Large intestine (tissue), 3 donors: ENCODE results near the gene HMGN3. TPM values are rescaled to one million over a fixed set of nuclear protein-coding genes. Genes with fewer than 3 reads are reported as not detected.
"Not testable (repeated sequence)": the region's sequence is repeated elsewhere in the genome, so short reads cannot be mapped to it uniquely, and the experiment has no call there.

Source experiments
- DNase-seq, 2 donors: peaks; one replicate each; pipeline versions ENCODE4 v3.0.0 to v3.0.0-alpha.2; 2013
- H3K27ac ChIP-seq: one replicate; pipeline ENCODE4 v1.5.1; 2013; ENCODE audit warnings: low read length
- H3K27me3 ChIP-seq: 2 replicates; pipeline ENCODE4 v1.6.1; 2013; ENCODE audit warnings: low read length; ENCODE audit not compliant: control insufficient read depth, insufficient read depth
- H3K36me3 ChIP-seq: 2 replicates; pipeline ENCODE4 v1.6.1; 2013; ENCODE audit warnings: low read length; ENCODE audit not compliant: control insufficient read depth, insufficient read depth
- H3K4me1 ChIP-seq: one replicate; pipeline ENCODE4 v1.6.1; 2013; ENCODE audit warnings: low read length; ENCODE audit not compliant: control insufficient read depth, insufficient read depth
- H3K4me3 ChIP-seq: one replicate; pipeline ENCODE4 v1.5.1; 2013; ENCODE audit warnings: low read length
- H3K9me3 ChIP-seq: one replicate; pipeline ENCODE4 v1.6.1; 2013; ENCODE audit warnings: mild to moderate bottlenecking, low read depth, low read length, moderate library complexity; ENCODE audit not compliant: control insufficient read depth
- WGBS: methylation state at CpG from one replicate; pipeline ENCODE4 v1.1.5; 2013; ENCODE audit warnings: low lambda C conversion rate; ENCODE audit not compliant: insufficient coverage; 5-methylcytosine and 5-hydroxymethylcytosine counted together
- polyA plus RNA-seq: library from polyadenylated mRNA; unstranded; fragments of 120-200 nt; gene quantifications from one replicate; pipeline ENCODE4 v1.2.1, GENCODE V29; 2013

Gene HMGN3
- polyA plus RNA-seq, 1 donor: 181 TPM

GRCh38 chr6:79257381-79258205 lies 23.1 kb upstream of the HMGN3 start:
- DNase-seq: no peak
- Histone ChIP-seq H3K27ac (no peak overlapping the region), H3K4me3 (no peak overlapping the region), H3K9me3 (no peaks in the 10 kb centered on the region), H3K36me3 (no peaks in the 10 kb centered on the region), H3K4me1 (no peaks in the 10 kb centered on the region), H3K27me3 (no peaks in the 10 kb centered on the region)
- WGBS: 75% methylated on average over 1 of the region's 5 CpGs

GRCh38 chr6:79256770-79257169 lies 22.3 kb upstream of the HMGN3 start:
- H3K9me3 ChIP-seq, H3K4me3 ChIP-seq, H3K27ac ChIP-seq, H3K4me1 ChIP-seq, DNase-seq, H3K36me3 ChIP-seq, H3K27me3 ChIP-seq: not testable (repeated sequence)
- no CpG with 5 or more reads among the region's 10 CpGs for WGBS

GRCh38 chr6:79255086-79255485 lies 20.6 kb upstream of the HMGN3 start:
- not testable (repeated sequence) for H3K4me3 ChIP-seq, H3K27ac ChIP-seq, DNase-seq, H3K36me3 ChIP-seq, H3K4me1 ChIP-seq, H3K27me3 ChIP-seq, H3K9me3 ChIP-seq
- WGBS: no CpG with 5 or more reads among the region's 3 CpGs

DNA sequence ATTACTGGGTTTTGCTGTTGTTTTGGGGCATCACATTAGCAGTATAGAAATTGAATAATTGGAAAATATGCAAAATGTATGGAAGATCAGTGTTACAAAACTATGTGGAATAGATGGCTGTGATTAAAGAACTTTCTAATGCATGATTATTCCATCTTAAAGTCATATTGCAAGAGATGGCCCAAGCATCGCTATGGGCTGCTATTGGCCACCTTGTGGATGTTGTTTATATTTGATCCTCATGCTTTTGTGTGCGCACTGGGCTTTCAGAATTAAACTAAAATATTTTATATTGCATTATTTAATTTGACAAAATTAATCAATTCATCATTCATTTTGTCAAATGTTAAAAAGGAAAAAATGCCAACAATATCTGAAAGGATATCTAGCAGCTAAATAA lies 16.1 kb upstream of the HMGN3 start:
- 100% methylated on average over 1 of the region's 2 CpGs for WGBS

DNA sequence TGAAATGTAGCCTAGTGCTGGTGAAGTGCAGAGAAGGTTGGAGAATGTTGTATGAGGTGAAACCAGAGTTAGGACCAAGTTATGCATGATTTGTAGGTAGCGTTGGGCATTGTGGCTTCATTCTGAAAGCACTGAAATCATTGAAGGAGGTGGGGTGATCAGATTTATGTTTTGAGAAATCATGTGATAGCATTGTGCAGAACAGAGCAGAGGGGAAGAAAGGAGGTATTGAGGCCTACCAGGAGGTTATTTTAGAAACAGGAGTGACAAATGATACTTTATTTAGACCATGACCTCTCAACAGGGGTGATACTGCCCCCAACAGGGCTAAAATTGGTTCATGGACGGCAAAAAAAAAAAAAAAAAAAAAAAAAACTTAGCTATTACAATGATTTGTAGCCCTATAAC lies 15.6 kb upstream of the HMGN3 start:
- WGBS: 90% methylated on average over 2 of the region's 2 CpGs
- no peak for DNase-seq
- no peak overlapping the region for H3K27ac ChIP-seq
- H3K4me1 ChIP-seq: no peaks in the 10 kb centered on the region
- H3K36me3 ChIP-seq: no peaks in the 10 kb centered on the region
- no peak overlapping the region for H3K4me3 ChIP-seq
- H3K9me3 ChIP-seq: no peaks in the 10 kb centered on the region
- no peaks in the 10 kb centered on the region for H3K27me3 ChIP-seq

More for the DNA sequence above, 16.1 kb upstream of the HMGN3 start:
- no peaks in the 10 kb centered on the region for H3K4me1 ChIP-seq
- H3K4me3 ChIP-seq: no peak overlapping the region
- DNase-seq: no peak
- no peaks in the 10 kb centered on the region for H3K36me3 ChIP-seq
- H3K27ac ChIP-seq: no peak overlapping the region
- H3K27me3 ChIP-seq: no peaks in the 10 kb centered on the region
- no peaks in the 10 kb centered on the region for H3K9me3 ChIP-seq

GRCh38 chr6:79249136-79249535 lies 14.7 kb upstream of the HMGN3 start:
- H3K9me3 ChIP-seq: no peaks in the 10 kb centered on the region
- no peaks in the 10 kb centered on the region for H3K27me3 ChIP-seq
- 100% methylated on average over 1 of the region's 2 CpGs for WGBS
- no peaks in the 10 kb centered on the region for H3K36me3 ChIP-seq
- H3K27ac ChIP-seq: no peak overlapping the region
- no peak for DNase-seq
- no peak overlapping the region for H3K4me3 ChIP-seq
- H3K4me1 ChIP-seq: no peaks in the 10 kb centered on the region

DNA sequence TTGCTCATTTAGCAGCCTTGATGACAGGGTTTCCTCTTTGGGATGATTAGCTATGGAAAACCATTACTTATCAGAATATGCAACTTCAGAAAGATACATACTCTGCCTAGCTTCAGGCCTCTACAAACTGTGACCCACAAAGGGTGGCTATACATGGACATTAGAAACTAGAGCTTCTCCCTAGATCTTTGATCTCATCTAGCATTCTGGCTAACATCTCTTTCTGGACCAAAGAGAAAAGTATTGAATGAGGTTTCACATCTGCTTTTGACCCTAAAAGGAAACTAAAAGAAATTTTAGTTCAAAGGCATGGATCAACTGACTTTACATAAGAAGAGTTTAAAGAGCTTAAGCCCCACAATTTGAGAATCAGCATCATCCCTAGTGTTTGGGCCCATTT lies 12.4 kb upstream of the HMGN3 start:
- no peaks in the 10 kb centered on the region for H3K9me3 ChIP-seq
- DNase-seq: no peak
- H3K27ac ChIP-seq: no peak overlapping the region
- no peaks in the 10 kb centered on the region for H3K27me3 ChIP-seq
- no peaks in the 10 kb centered on the region for H3K36me3 ChIP-seq
- H3K4me3 ChIP-seq: no peak overlapping the region
- no peaks in the 10 kb centered on the region for H3K4me1 ChIP-seq

- no CpG with 5 or more reads among the region's 2 CpGs for WGBS
- Histone ChIP-seq H3K27me3 (no peaks in the 10 kb centered on the region), H3K36me3 (no peaks in the 10 kb centered on the region), H3K4me1 (no peaks in the 10 kb centered on the region), H3K4me3 (no peak overlapping the region), H3K27ac (no peak overlapping the region), H3K9me3 (no peaks in the 10 kb centered on the region)
- DNase-seq: no peak
Measured at GRCh38 chr6:79241228-79241627, 6.7 kb upstream of the HMGN3 start.

DNA sequence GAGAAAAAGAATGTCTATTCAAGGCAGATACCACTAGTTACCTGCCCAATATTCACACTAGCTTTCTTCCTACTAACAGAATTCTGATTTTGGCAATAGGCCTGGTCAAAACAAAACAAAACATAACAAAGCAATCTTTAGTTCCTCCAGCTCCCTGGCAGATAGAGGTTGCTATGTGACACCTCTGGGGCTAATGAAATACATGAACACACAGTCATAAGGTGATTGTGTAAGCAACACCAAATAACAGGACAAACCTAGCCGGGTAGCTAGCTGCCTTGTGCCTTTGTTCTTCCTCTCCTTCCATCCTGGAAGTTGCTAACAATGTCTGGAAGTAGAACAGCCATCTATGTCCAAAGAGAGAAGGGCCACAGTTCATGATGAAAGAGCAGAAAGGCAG lies 6.0 kb upstream of the HMGN3 start:
- Histone ChIP-seq H3K4me1 (no peaks in the 10 kb centered on the region), H3K27me3 (no peaks in the 10 kb centered on the region), H3K4me3 (no peak overlapping the region), H3K9me3 (no peaks in the 10 kb centered on the region), H3K36me3 (no peaks in the 10 kb centered on the region), H3K27ac (no peak overlapping the region)
- WGBS: no CpG with 5 or more reads among the region's 1 CpG
- DNase-seq: no peak

DNA sequence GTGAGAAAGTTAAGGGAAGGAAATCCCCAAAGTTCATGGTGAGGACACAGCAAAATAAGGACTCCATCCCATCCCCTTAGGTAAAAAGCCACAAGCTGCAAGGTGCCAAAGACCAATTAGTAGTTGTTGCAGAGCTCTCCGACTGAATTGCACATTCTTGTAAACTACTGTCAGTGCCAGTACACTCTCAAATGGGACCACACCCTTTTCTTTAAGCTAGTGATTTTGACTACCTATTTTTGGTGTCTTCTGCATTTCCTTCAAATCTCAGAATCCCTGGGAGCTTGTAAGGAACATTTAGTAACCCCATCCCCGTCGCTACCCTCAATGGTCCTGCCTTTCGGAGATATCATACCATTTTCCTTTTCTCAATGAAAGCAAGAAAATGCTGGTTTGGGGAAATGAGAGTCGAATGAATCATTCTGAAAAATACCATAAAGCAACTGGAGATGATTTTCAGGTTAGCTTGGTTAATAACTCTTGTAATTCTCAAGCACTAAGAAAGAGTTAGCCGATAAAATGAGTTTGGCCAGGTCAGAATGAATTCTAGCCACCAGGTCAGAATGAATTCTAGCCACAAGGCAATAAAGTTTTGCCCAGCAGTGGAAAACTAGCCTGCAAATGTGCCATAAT lies 5.2 kb upstream of the HMGN3 start:
- Histone ChIP-seq H3K4me1 (no peaks in the 10 kb centered on the region), H3K4me3 (no peak overlapping the region), H3K36me3 (no peaks in the 10 kb centered on the region), H3K9me3 (peaks cover under 1% of the 10 kb centered on the region), H3K27ac (no peak overlapping the region), H3K27me3 (no peaks in the 10 kb centered on the region)
- 90% methylated on average over 2 of the region's 6 CpGs for WGBS
- no peak for DNase-seq

GRCh38 chr6:79238919-79239318 lies 4.4 kb upstream of the HMGN3 start:
- no peaks in the 10 kb centered on the region for H3K36me3 ChIP-seq
- no peaks in the 10 kb centered on the region for H3K4me1 ChIP-seq
- H3K27ac ChIP-seq: no peak overlapping the region
- peaks cover 4% of the 10 kb centered on the region for H3K9me3 ChIP-seq
- DNase-seq: peak in 1 of 2 donors; percentile 3
- H3K4me3 ChIP-seq: no peak overlapping the region
- no peaks in the 10 kb centered on the region for H3K27me3 ChIP-seq
